GM06990 (cell line): ENCODE results near the gene MAP3K20.

Experiments used
- DNase-seq: peaks from one replicate; pipeline ENCODE4 v3.0.0-alpha.2; 2011; ENCODE audit not compliant: insufficient read length; ENCODE audit errors: extremely low read depth
- H3K27me3 ChIP-seq: replicated peaks from 2 replicates; pipeline ENCODE4 v1.6.0; 2011; ENCODE audit warnings: low read length; ENCODE audit not compliant: control insufficient read depth, insufficient read depth
- H3K36me3 ChIP-seq: 2 replicates; pipeline ENCODE4 v1.5.1; 2011; ENCODE audit warnings: low read length; ENCODE audit not compliant: control insufficient read depth, insufficient read depth
- H3K4me3 ChIP-seq: replicated peaks from 2 replicates; pipeline ENCODE4 v1.5.1; 2011; ENCODE audit warnings: low read depth, mild to moderate bottlenecking, control low read depth, low read length
- CTCF ChIP-seq: IDR thresholded peaks from 2 replicates; pipeline ENCODE4 v1.5.1; 2011; ENCODE audit warnings: low read length, control low read depth, mild to moderate bottlenecking, inconsistent platforms; ENCODE audit not compliant: insufficient read depth, poor library complexity, severe bottlenecking

MAP3K20 gene

GRCh38 chr2:173146590-173146989 is 70.9 kb downstream of the MAP3K20 start:
- no peak overlapping the region for H3K4me3 ChIP-seq
- no peak for DNase-seq
- TF ChIP-seq CTCF = no peak
- no peaks in the 10 kb centered on the region for H3K27me3 ChIP-seq
- H3K36me3 ChIP-seq = no peaks in the 10 kb centered on the region

GRCh38 chr2:173148520-173148919 is 72.9 kb downstream of the MAP3K20 start:
- no peaks in the 10 kb centered on the region for H3K36me3 ChIP-seq
- DNase-seq = no peak
- H3K27me3 ChIP-seq = no peaks in the 10 kb centered on the region
- TF ChIP-seq CTCF = no peak
- no peak overlapping the region for H3K4me3 ChIP-seq

GRCh38 chr2:173149491-173149890 is 73.8 kb downstream of the MAP3K20 start:
- no peak for DNase-seq
- TF ChIP-seq CTCF = no peak

GRCh38 chr2:173150087-173150486 is 74.4 kb downstream of the MAP3K20 start:
- no peak for DNase-seq
- Histone ChIP-seq H3K27me3 (no peaks in the 10 kb centered on the region), H3K4me3 (no peak overlapping the region), H3K36me3 (no peaks in the 10 kb centered on the region)
- TF ChIP-seq CTCF = no peak

More at GRCh38 chr2:173149491-173149890, 73.8 kb downstream of the MAP3K20 start:
- no peaks in the 10 kb centered on the region for H3K36me3 ChIP-seq
- no peaks in the 10 kb centered on the region for H3K27me3 ChIP-seq
- no peak overlapping the region for H3K4me3 ChIP-seq

- TF ChIP-seq CTCF = no peak
- Histone ChIP-seq H3K4me3 (no peak overlapping the region), H3K27me3 (no peaks in the 10 kb centered on the region), H3K36me3 (no peaks in the 10 kb centered on the region)
- no peak for DNase-seq
These were observed 75.3 kb downstream of the MAP3K20 start for GRCh38 chr2:173150963-173151362.

GRCh38 chr2:173151671-173152401 is 76.2 kb downstream of the MAP3K20 start:
- no peak for DNase-seq
- Histone ChIP-seq H3K27me3 (no peaks in the 10 kb centered on the region), H3K36me3 (no peaks in the 10 kb centered on the region), H3K4me3 (no peak overlapping the region)
- TF ChIP-seq CTCF = no peak
